Mesendoderm (in vitro differentiated cells): ENCODE measurements around the gene ABCA6.

Source experiments
- DNase-seq: peaks from one replicate; pipeline ENCODE4 v3.0.0; 2013
- H2AK5ac ChIP-seq: 2 replicates; pipeline ENCODE4 v1.6.1; 2013; ENCODE audit warnings: low read length, inconsistent platforms
- H2BK120ac ChIP-seq: 2 replicates; pipeline ENCODE4 v1.6.1; 2013; ENCODE audit warnings: low read depth, mild to moderate bottlenecking, low read length, moderate library complexity, mixed read lengths
- H2BK15ac ChIP-seq: replicated peaks from 2 replicates; pipeline ENCODE4 v1.6.1; 2013; ENCODE audit warnings: low read depth, mild to moderate bottlenecking, moderate library complexity
- H2BK5ac ChIP-seq: 2 replicates; pipeline ENCODE4 v1.6.1; 2013; ENCODE audit warnings: low read length, inconsistent platforms
- H3K18ac ChIP-seq: 2 replicates; pipeline ENCODE4 v1.6.1; 2013; ENCODE audit warnings: mild to moderate bottlenecking, low read length, mixed read lengths
- H3K23ac ChIP-seq: one replicate; pipeline ENCODE4 v1.6.1; 2013; ENCODE audit warnings: low read length
- H3K27ac ChIP-seq: 2 replicates; pipeline ENCODE4 v1.5.1; 2013; ENCODE audit warnings: low read depth, mild to moderate bottlenecking, inconsistent platforms, low read length, moderate library complexity
- H3K27me3 ChIP-seq: 2 replicates; pipeline ENCODE4 v1.6.1; 2013; ENCODE audit warnings: low read length, control low read depth, mild to moderate bottlenecking, inconsistent platforms; ENCODE audit not compliant: insufficient read depth, poor library complexity
- H3K36me3 ChIP-seq: 2 replicates; pipeline ENCODE4 v1.6.1; 2013; ENCODE audit warnings: low read length, inconsistent platforms; ENCODE audit not compliant: control insufficient read depth, insufficient read depth
- H3K4ac ChIP-seq: one replicate; pipeline ENCODE4 v1.6.1; 2013; ENCODE audit warnings: low read depth, mild to moderate bottlenecking, low read length, moderate library complexity
- H3K4me1 ChIP-seq: 2 replicates; pipeline ENCODE4 v1.6.1; 2013; ENCODE audit warnings: low read depth, low read length, inconsistent platforms; ENCODE audit not compliant: control insufficient read depth
- H3K4me2 ChIP-seq: 2 replicates; pipeline ENCODE4 v1.6.1; 2013; ENCODE audit warnings: low read length
- H3K4me3 ChIP-seq: 2 replicates; pipeline ENCODE4 v1.5.1; 2013; ENCODE audit warnings: mild to moderate bottlenecking, low read length
- H3K56ac ChIP-seq: one replicate; pipeline ENCODE4 v1.6.1; 2013; ENCODE audit warnings: low read length
- H3K79me1 ChIP-seq: 2 replicates; pipeline ENCODE4 v1.6.1; 2013; ENCODE audit warnings: low read length, inconsistent platforms
- H3K79me2 ChIP-seq: 2 replicates; pipeline ENCODE4 v1.6.1; 2013; ENCODE audit warnings: mild to moderate bottlenecking, low read length; ENCODE audit not compliant: control insufficient read depth, insufficient read depth
- H3K9ac ChIP-seq: 2 replicates; pipeline ENCODE4 v1.6.1; 2013; ENCODE audit warnings: low read length, inconsistent platforms
- H4K5ac ChIP-seq: one replicate; pipeline ENCODE4 v1.6.1; 2013; ENCODE audit warnings: low read length
- H4K8ac ChIP-seq: one replicate; pipeline ENCODE4 v1.6.1; 2013; ENCODE audit warnings: low read depth, mild to moderate bottlenecking, control low read depth, low read length, moderate library complexity
- WGBS: extraction: QIAGEN DNeasy Blood & Tissue Kit; methylation state at CpG from one replicate; pipeline ENCODE4 v1.1.7; 2013; ENCODE audit warnings: low lambda C conversion rate, missing lambda C conversion rate; ENCODE audit not compliant: insufficient coverage; ENCODE audit errors: extremely low coverage; 5-methylcytosine and 5-hydroxymethylcytosine counted together

Gene ABCA6

DNA sequence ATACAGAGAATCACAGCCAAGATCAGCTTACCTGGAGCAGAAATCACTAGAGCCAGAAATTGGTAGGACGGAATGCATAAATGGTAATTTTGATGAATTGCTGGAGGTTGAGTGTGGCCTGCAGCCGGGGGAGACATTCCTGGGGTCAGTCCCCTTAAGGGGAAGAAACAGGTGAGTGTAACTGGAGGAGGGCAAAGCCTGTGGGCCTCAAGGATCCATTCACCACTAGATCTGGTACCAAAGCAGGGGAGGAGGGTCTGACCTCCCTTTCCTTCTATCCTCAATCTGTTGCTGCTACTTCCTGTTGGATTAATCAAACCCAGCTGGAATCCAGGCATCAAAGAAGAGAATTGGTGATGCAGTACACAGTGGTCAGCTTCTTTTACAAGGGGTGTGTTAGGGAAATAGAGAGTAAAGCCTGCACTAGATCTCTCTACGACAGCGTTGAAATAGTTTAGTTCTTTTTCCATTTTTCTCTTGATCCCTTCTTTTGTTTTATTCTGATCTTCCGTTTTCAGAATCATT lies 72.4 kb downstream of the ABCA6 start:
- Histone ChIP-seq H3K27ac (no peak overlapping the region), H3K4me1 (no peaks in the 10 kb centered on the region), H2BK15ac (no peak overlapping the region), H4K8ac (no peak overlapping the region), H2BK120ac (no peak overlapping the region), H3K4me2 (no peak overlapping the region), H2AK5ac (no peak overlapping the region), H3K23ac (no peak overlapping the region), H3K4me3 (no peak overlapping the region), H4K5ac (no peak overlapping the region), H3K18ac (no peak overlapping the region), H3K27me3 (no peaks in the 10 kb centered on the region), H3K4ac (no peak overlapping the region), H3K9ac (no peak overlapping the region), H2BK5ac (no peak overlapping the region), H3K79me2 (no peaks in the 10 kb centered on the region), H3K36me3 (no peaks in the 10 kb centered on the region), H3K79me1 (no peaks in the 10 kb centered on the region), H3K56ac (no peak overlapping the region)
- WGBS, result no CpG with 5 or more reads among the region's 5 CpGs
- peak; percentile 10 for DNase-seq

DNA sequence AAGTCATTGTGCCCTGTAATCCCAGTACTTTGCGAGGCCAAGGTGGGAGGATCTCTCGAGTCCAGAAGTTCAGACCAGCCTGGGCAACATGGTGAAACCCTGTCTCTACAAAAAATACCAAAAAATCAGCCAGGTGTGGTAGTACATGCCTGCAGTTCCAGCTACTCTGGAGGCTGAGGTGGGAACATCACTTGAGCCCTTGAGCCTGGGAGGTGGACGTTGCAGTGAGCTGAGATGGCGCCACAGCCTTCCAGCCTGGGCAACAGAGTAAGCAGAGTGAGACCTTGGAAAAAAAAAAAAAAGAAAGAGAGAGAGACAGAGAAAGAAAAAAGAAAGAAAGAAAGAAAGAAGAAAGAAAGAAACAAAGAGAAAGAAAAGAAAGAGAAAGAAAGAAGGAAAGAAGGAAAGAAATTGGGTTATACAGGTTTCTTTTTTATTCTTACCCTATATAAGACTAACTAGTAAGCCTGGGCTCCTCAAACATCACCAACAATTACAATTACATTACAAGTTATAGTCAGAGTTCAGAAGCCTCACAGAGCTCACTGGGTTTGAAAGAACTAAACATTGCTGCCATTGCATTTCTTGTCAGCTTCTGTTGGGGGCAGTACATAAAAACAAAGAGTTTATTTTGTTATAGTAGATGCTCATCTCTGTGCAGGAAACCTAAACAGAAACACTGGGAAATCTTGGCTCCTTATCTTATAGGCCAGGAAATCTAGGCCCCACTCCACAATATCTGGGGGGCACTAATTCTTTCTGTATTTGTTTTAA lies 74.2 kb downstream of the ABCA6 start:
- Histone ChIP-seq H3K18ac (no peak overlapping the region), H3K79me1 (no peaks in the 10 kb centered on the region), H3K79me2 (no peaks in the 10 kb centered on the region), H2BK5ac (no peak overlapping the region), H3K27ac (no peak overlapping the region), H3K4me2 (no peak overlapping the region), H4K5ac (no peak overlapping the region), H3K56ac (no peak overlapping the region), H2BK120ac (no peak overlapping the region), H3K4ac (no peak overlapping the region), H3K4me1 (no peaks in the 10 kb centered on the region), H3K9ac (no peak overlapping the region), H2AK5ac (no peak overlapping the region), H2BK15ac (no peak overlapping the region), H3K23ac (no peak overlapping the region), H3K4me3 (no peak overlapping the region), H3K27me3 (no peaks in the 10 kb centered on the region), H3K36me3 (no peaks in the 10 kb centered on the region), H4K8ac (no peak overlapping the region)
- WGBS, result no CpG with 5 or more reads among the region's 4 CpGs
- DNase-seq, result no peak

DNA sequence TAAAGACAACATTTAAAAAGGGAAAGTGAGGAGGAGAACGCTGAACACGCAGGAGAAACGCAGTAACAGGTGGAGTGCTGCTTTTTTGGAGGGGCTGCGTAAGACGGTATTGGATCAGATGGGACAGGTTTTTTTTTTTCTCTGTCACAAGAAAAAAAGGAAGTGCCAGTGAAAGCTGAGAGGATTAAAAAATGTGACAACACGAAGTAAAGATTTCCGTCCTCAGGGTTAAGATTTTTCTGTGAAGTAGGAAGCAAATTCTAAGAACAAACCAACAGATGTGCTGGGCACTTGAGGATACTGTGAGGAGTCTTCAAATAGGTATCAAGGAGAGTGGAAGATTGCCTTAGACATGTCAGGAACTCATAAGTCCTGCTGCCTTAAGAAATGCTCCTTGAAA lies 75.2 kb downstream of the ABCA6 start:
- Histone ChIP-seq H3K23ac (no peak overlapping the region), H3K27me3 (no peaks in the 10 kb centered on the region), H4K5ac (no peak overlapping the region), H3K4me2 (no peak overlapping the region), H3K27ac (no peak overlapping the region), H3K36me3 (no peaks in the 10 kb centered on the region), H2BK15ac (no peak overlapping the region), H3K9ac (no peak overlapping the region), H3K18ac (no peak overlapping the region), H3K79me1 (no peaks in the 10 kb centered on the region), H3K79me2 (no peaks in the 10 kb centered on the region), H4K8ac (no peak overlapping the region), H3K56ac (no peak overlapping the region), H2BK120ac (no peak overlapping the region), H3K4me3 (no peak overlapping the region), H3K4ac (no peak overlapping the region), H3K4me1 (no peaks in the 10 kb centered on the region), H2AK5ac (no peak overlapping the region), H2BK5ac (no peak overlapping the region)
- no CpG with 5 or more reads among the region's 7 CpGs for WGBS
- no peak for DNase-seq

DNA sequence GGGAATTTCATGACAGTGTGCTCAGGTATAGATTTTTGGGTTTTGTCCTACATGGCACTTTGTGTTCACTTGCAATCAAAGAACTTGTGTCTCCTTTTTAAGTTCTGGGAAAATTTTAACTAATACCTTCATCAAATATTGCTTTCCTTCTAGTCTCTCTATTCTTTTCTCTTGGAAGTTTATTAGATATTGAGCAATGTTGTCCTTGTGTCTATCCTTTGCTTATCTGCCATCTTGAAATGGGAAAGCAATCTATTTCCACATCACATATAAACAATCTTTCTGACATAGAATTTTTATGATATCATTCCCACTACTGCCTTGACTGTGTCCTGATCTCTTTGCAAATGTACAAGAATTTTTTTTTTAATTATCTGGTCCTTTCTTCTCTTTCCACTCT lies 76.6 kb downstream of the ABCA6 start:
- no peak overlapping the region for H3K9ac ChIP-seq
- no peak overlapping the region for H2BK15ac ChIP-seq
- H3K23ac ChIP-seq, result no peak overlapping the region
- H3K27me3 ChIP-seq, result no peaks in the 10 kb centered on the region
- no peak overlapping the region for H3K18ac ChIP-seq
- no peak overlapping the region for H3K4me2 ChIP-seq
- H3K79me2 ChIP-seq, result no peaks in the 10 kb centered on the region
- H3K4me3 ChIP-seq, result no peak overlapping the region
- no peak overlapping the region for H2BK120ac ChIP-seq
- no peak overlapping the region for H3K4ac ChIP-seq
- no peak overlapping the region for H4K5ac ChIP-seq
- no peaks in the 10 kb centered on the region for H3K4me1 ChIP-seq
- H3K27ac ChIP-seq, result no peak overlapping the region
- no peaks in the 10 kb centered on the region for H3K36me3 ChIP-seq
- H3K56ac ChIP-seq, result no peak overlapping the region
- H2AK5ac ChIP-seq, result no peak overlapping the region
- H2BK5ac ChIP-seq, result no peak overlapping the region
- no peak for DNase-seq
- H4K8ac ChIP-seq, result no peak overlapping the region
- H3K79me1 ChIP-seq, result no peaks in the 10 kb centered on the region

DNA sequence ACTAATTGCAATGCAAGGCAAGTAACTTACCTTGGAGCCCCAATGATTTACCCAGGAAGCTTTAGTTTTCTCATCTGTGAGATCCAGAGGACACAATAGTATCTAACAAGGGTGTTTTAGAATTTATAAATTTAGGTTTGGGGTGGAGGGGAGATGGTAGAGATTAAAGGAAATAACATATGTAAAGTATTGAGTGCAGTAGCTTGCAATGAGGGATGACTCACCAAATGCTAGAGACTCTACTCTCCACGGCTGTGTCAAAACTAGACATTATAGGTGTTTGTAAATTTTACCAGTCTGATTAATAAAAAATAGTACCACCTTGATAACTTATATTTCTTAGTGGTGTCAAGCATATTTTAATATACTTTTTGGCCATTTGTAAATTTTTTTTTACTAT lies 77.2 kb downstream of the ABCA6 start:
- Histone ChIP-seq H3K4me3 (no peak overlapping the region), H3K27ac (no peak overlapping the region), H3K4ac (no peak overlapping the region), H3K27me3 (no peaks in the 10 kb centered on the region), H3K23ac (no peak overlapping the region), H3K36me3 (no peaks in the 10 kb centered on the region), H3K9ac (no peak overlapping the region), H2BK120ac (no peak overlapping the region), H2AK5ac (no peak overlapping the region), H3K79me1 (no peaks in the 10 kb centered on the region), H4K8ac (no peak overlapping the region), H3K4me2 (no peak overlapping the region), H3K79me2 (no peaks in the 10 kb centered on the region), H3K18ac (no peak overlapping the region), H4K5ac (no peak overlapping the region), H3K56ac (no peak overlapping the region), H2BK15ac (no peak overlapping the region), H2BK5ac (no peak overlapping the region), H3K4me1 (no peaks in the 10 kb centered on the region)
- WGBS, result no CpG with 5 or more reads among the region's 1 CpG
- no peak for DNase-seq

DNA sequence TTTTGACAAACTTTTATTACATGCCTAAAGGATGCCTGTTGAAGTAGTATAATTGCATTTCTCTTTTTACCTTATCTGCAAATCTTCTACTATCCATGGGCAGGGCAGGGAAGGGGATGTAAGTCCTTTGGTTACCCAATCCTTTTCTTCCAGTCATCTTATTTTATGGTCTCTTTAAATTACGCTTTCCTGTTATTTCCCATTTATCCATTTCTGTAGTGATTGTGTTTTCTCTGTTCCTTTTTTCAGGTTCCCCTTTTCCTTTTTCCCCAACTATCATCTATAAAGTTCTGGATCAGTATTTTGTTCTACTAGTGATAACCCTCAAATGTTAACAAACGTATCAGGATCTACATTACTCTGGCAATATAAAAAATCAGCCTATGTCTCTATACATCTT lies 77.7 kb downstream of the ABCA6 start:
- H3K36me3 ChIP-seq, result no peaks in the 10 kb centered on the region
- H3K79me2 ChIP-seq, result no peaks in the 10 kb centered on the region
- no peak overlapping the region for H4K5ac ChIP-seq
- H3K4me2 ChIP-seq, result no peak overlapping the region
- no peaks in the 10 kb centered on the region for H3K79me1 ChIP-seq
- H3K9ac ChIP-seq, result no peak overlapping the region
- DNase-seq, result no peak
- H3K27ac ChIP-seq, result no peak overlapping the region
- H2BK15ac ChIP-seq, result no peak overlapping the region
- H3K23ac ChIP-seq, result no peak overlapping the region
- H3K56ac ChIP-seq, result no peak overlapping the region
- no peak overlapping the region for H2BK5ac ChIP-seq
- H2AK5ac ChIP-seq, result no peak overlapping the region
- H3K4me3 ChIP-seq, result no peak overlapping the region
- no CpG with 5 or more reads among the region's 2 CpGs for WGBS
- no peak overlapping the region for H4K8ac ChIP-seq
- H3K4ac ChIP-seq, result no peak overlapping the region
- H3K27me3 ChIP-seq, result no peaks in the 10 kb centered on the region
- H3K4me1 ChIP-seq, result no peaks in the 10 kb centered on the region
- no peak overlapping the region for H2BK120ac ChIP-seq
- H3K18ac ChIP-seq, result no peak overlapping the region
